ENCODE data around the gene SOBP.

- TF ChIP-seq POLR2A (IDR thresholded peaks at IDR 0.05) (no peak), CTCF (IDR thresholded peaks at IDR 0.05) (no peak), POLR2AphosphoS5 (IDR thresholded peaks at IDR 0.05) (no peak)
These were observed 138.1 kb downstream of the SOBP start for GRCh38 chr6:107627969-107628368.

Measured in upper lobe of left lung (tissue), 4 donors.